ENCODE results near the gene TMEM178B.

TMEM178B gene

DNA sequence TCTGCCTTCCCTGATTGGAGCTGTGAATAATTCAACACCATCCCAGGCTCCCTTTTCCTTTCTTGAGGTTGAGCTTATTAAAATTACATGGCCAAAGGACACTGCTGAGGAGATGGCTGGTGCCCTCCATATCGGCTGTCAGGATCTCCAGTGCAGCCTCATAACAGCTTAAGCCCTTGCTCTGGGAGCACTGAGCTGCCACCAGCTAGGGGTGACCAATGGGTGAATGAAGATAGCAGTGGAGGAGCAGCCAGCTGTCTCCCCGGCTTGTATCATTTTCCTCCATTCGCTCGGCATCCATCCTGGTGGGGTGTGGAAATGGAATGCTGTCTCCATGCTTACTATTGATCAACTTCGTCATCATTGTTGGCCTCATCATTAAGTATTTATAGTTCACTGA lies 154.6 kb downstream of the TMEM178B start (continued):
- TF ChIP-seq ZNF133 (tag by site-specific recombination; IDR thresholded peaks at IDR 0.05) (no peak), ZNF121 (tag by site-specific recombination; IDR thresholded peaks at IDR 0.05) (no peak)
- TF ChIP-seq, protein P1, sequence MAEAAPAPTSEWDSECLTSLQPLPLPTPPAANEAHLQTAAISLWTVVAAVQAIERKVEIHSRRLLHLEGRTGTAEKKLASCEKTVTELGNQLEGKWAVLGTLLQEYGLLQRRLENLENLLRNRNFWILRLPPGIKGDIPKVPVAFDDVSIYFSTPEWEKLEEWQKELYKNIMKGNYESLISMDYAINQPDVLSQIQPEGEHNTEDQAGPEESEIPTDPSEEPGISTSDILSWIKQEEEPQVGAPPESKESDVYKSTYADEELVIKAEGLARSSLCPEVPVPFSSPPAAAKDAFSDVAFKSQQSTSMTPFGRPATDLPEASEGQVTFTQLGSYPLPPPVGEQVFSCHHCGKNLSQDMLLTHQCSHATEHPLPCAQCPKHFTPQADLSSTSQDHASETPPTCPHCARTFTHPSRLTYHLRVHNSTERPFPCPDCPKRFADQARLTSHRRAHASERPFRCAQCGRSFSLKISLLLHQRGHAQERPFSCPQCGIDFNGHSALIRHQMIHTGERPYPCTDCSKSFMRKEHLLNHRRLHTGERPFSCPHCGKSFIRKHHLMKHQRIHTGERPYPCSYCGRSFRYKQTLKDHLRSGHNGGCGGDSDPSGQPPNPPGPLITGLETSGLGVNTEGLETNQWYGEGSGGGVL (tag by site-specific recombination; IDR thresholded peaks at IDR 0.05) = no peak

GRCh38 chr7:141231018-141231792 lies 157.3 kb downstream of the TMEM178B start:
- peak; percentile 32 for TF ChIP-seq ZNF654 (tag by site-specific recombination; IDR thresholded peaks at IDR 0.05; ENCODE audit: low read depth)
- TF ChIP-seq ZNF660 (tag by site-specific recombination; IDR thresholded peaks at IDR 0.05) = no peak
- TF ChIP-seq, protein P2, sequence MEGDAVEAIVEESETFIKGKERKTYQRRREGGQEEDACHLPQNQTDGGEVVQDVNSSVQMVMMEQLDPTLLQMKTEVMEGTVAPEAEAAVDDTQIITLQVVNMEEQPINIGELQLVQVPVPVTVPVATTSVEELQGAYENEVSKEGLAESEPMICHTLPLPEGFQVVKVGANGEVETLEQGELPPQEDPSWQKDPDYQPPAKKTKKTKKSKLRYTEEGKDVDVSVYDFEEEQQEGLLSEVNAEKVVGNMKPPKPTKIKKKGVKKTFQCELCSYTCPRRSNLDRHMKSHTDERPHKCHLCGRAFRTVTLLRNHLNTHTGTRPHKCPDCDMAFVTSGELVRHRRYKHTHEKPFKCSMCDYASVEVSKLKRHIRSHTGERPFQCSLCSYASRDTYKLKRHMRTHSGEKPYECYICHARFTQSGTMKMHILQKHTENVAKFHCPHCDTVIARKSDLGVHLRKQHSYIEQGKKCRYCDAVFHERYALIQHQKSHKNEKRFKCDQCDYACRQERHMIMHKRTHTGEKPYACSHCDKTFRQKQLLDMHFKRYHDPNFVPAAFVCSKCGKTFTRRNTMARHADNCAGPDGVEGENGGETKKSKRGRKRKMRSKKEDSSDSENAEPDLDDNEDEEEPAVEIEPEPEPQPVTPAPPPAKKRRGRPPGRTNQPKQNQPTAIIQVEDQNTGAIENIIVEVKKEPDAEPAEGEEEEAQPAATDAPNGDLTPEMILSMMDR (tag by site-specific recombination; IDR thresholded peaks at IDR 0.05) = peak; percentile 78
- CTCF ChIA-PET = interaction anchor here (0.6 to 1.1 kb wide), 5 partner anchors 12 to 1146 kb away, joined by 3 to 5 read pairs (median 4); no protein-coding TSS in a partner anchor
- no peaks in the 10 kb centered on the region for H3K9me3 ChIP-seq (ENCODE audit: control insufficient read depth, insufficient read depth, low read depth, low read length)
- no peaks in the 10 kb centered on the region for H3K36me3 ChIP-seq (ENCODE audit: control insufficient read depth in 2 of 2, insufficient read depth in 1 of 2, low read length in 2 of 2)
- POLR2A ChIA-PET = no interaction called here
- H3K4me1 ChIP-seq (ENCODE audit: control insufficient read depth, insufficient read depth, low read length) = no peaks in the 10 kb centered on the region
- no peak overlapping the region for H3K27ac ChIP-seq (ENCODE audit: extremely low read depth, low read depth, low read length)
- no peak overlapping the region for H3K4me3 ChIP-seq (ENCODE audit: low read depth, low read length)

GRCh38 chr7:141232286-141233051 lies 158.6 kb downstream of the TMEM178B start:
- TF ChIP-seq, protein P3, sequence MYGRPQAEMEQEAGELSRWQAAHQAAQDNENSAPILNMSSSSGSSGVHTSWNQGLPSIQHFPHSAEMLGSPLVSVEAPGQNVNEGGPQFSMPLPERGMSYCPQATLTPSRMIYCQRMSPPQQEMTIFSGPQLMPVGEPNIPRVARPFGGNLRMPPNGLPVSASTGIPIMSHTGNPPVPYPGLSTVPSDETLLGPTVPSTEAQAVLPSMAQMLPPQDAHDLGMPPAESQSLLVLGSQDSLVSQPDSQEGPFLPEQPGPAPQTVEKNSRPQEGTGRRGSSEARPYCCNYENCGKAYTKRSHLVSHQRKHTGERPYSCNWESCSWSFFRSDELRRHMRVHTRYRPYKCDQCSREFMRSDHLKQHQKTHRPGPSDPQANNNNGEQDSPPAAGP (tag by site-specific recombination; IDR thresholded peaks at IDR 0.05) = no peak
- TF ChIP-seq ZNF174 (tag by site-specific recombination; IDR thresholded peaks at IDR 0.05) (no peak), WT1 (tag by site-specific recombination; IDR thresholded peaks at IDR 0.05) (0 out of 2 replicates have a peak, but pooled peaks have one; percentile 17), ZIC2 (tag by site-specific recombination; IDR thresholded peaks at IDR 0.05) (peak; percentile 62), ZNF510 (tag by site-specific recombination; IDR thresholded peaks at IDR 0.05; ENCODE audit: insufficient replicate concordance) (no peak)
- CTCF ChIA-PET = interaction anchor here (0.6 to 1.1 kb wide), 4 partner anchors 102 to 301 kb away, joined by 3 to 5 read pairs (median 4); no protein-coding TSS in a partner anchor
- Histone ChIP-seq H3K27ac (ENCODE audit: extremely low read depth, low read depth, low read length) (no peak overlapping the region), H3K9me3 (ENCODE audit: control insufficient read depth, insufficient read depth, low read depth, low read length) (no peaks in the 10 kb centered on the region), H3K36me3 (ENCODE audit: control insufficient read depth in 2 of 2, insufficient read depth in 1 of 2, low read length in 2 of 2) (no peaks in the 10 kb centered on the region), H3K4me1 (ENCODE audit: control insufficient read depth, insufficient read depth, low read length) (no peaks in the 10 kb centered on the region), H3K4me3 (ENCODE audit: low read depth, low read length) (no peak overlapping the region)
- POLR2A ChIA-PET = no interaction called here
